ENCODE measurements around the gene FNDC8. TPM values are rescaled to one million over a fixed set of nuclear protein-coding genes. Genes with fewer than 3 reads are reported as not detected.
A peak's percentile ranks its signal among the peaks of the same experiment; 100 is the strongest.

Gene FNDC8
- total and polyA plus RNA-seq, 9 of the 15 experiments (the other 6 are each of a cell fraction or from before 2014, with no cell fraction given) = 0.04 TPM; not detected in 8

GRCh38 chr17:35141681-35142466 lies 20.5 kb downstream of the FNDC8 start, which contains the start of gene NLE1 (continued):
- TF ChIP-seq USF1 (CRISPR knock-in tag; IDR thresholded peaks at IDR 0.05) (peak; percentile 76), ILF3 (IDR thresholded peaks at IDR 0.05; ENCODE audit: borderline replicate concordance) (no peak), KLF16 (IDR thresholded peaks at IDR 0.05) (peak; percentile 48; the same call in 1 of the 2 replicates), THRAP3 (IDR thresholded peaks at IDR 0.05; ENCODE audit: borderline replicate concordance) (no peak), PYGO2 (tag; IDR thresholded peaks at IDR 0.05) (no peak), JUN (IDR thresholded peaks at IDR 0.05; ENCODE audit: borderline replicate concordance, low read depth, low read length) (peak; percentile 51; the same call in 1 of the 2 replicates), JUN (CRISPR knock-in tag; IDR thresholded peaks at IDR 0.05; ENCODE audit: borderline replicate concordance) (no peak), ZNF398 (CRISPR knock-in tag; IDR thresholded peaks at IDR 0.05) (no peak), ETS1 (conservative IDR thresholded peaks at IDR 0.05; ENCODE audit: control insufficient read depth, low read depth, low read length) (peak; percentile 96), HNRNPUL1 (IDR thresholded peaks at IDR 0.05; ENCODE audit: low read length) (no peak), TAF15 (IDR thresholded peaks at IDR 0.05; ENCODE audit: low read depth, low read length) (no peak), BCLAF1 (IDR thresholded peaks at IDR 0.05; ENCODE audit: borderline replicate concordance in 1 of 2, control insufficient read depth in 1 of 2, low read depth in 2 of 2, low read length in 1 of 2) (no peak), NEUROD1 (IDR thresholded peaks at IDR 0.05; ENCODE audit: borderline replicate concordance, low read depth, low read length, partially characterized antibody) (peak; percentile 74), TCF3 (CRISPR knock-in tag; IDR thresholded peaks at IDR 0.05) (no peak), PHF8 (IDR thresholded peaks at IDR 0.05; ENCODE audit: borderline replicate concordance, low read length) (peak; percentile 80; the same call in 1 of the 2 replicates), SETDB1 (IDR thresholded peaks at IDR 0.05; ENCODE audit: low read length) (no peak), CHD1 (IDR thresholded peaks at IDR 0.05; ENCODE audit: low read length) (peak; percentile 29), ZNF449 (CRISPR knock-in tag; IDR thresholded peaks at IDR 0.05) (no peak)
